Stomach smooth muscle (tissue), 2 donors: ENCODE data around the gene NPPA.

ENCODE experiments used
- H3K27ac ChIP-seq: one replicate; pipeline ENCODE4 v1.7.0; 2013; ENCODE audit warnings: mild to moderate bottlenecking, low read length, inconsistent platforms
- H3K27me3 ChIP-seq, 2 donors: one replicate each; pipeline ENCODE4 v1.7.0; 2013; ENCODE audit warnings: low read length in 2 of 2; ENCODE audit not compliant: insufficient read depth in 2 of 2, control insufficient read depth in 1 of 2
- H3K36me3 ChIP-seq, 2 donors: one replicate each; pipeline ENCODE4 v1.7.0; 2013; ENCODE audit warnings: low read length in 2 of 2; ENCODE audit not compliant: control insufficient read depth in 2 of 2, insufficient read depth in 2 of 2
- H3K4me1 ChIP-seq: one replicate; pipeline ENCODE4 v1.7.0; 2013; ENCODE audit warnings: low read length; ENCODE audit not compliant: control insufficient read depth, insufficient read depth
- H3K4me3 ChIP-seq, 2 donors: one replicate each; pipeline ENCODE4 v1.7.0; 2013; ENCODE audit warnings: low read length in 2 of 2
- H3K9ac ChIP-seq, 2 donors: one replicate each; pipeline ENCODE4 v1.7.0; 2013; ENCODE audit warnings: low read length in 2 of 2, mild to moderate bottlenecking in 1 of 2
- H3K9me3 ChIP-seq, 2 donors: one replicate each; pipeline ENCODE4 v1.7.0; 2013; ENCODE audit warnings: low read length in 2 of 2; ENCODE audit not compliant: control insufficient read depth in 2 of 2
- donor health status: healthy.
- donor health status: Pancreatic carcinoma.

Gene NPPA

DNA sequence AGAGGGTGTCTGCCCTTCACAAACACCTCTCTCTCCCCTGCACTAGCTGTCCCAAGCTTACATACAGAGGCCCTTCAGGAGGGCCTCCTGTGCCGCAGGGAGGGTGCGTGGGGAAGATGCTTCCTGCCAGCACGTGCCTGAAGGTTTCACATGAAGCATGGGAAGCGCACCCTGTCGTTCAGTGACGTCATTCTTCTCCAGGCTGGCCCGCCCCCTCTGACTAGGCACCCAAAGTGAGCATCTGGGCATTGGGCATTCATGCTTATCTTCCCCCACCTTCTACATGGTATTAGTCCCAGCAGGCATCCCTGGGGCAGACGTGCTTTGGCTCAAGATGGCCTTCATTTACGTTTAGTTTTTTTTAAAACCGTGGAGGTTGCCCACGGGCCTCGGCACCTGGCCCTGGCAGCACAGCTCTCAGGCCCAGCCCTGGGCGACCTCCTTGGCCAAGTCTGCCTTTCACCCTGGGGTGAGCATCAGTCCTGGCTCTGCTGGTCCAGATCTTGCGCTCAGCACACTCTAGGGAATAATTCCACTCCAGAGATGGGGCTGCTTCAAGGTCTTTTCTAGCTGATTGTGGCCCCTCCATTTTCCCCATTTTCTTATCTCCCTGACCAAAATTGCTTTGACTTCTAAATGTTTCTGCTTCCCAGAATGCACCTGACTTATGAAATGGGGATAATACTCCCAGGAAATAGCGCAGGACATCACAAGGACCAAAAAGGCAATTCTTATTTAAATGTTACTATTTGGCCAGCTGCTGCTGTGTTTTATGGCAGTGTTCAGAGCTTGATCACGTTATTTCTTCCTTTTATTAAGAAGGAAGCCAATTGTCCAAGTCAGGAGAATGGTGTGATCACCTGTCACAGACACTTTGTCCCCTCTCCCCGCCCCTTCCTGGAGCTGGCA is 6.1 kb downstream of the NPPA start:
- no peaks in the 10 kb centered on the region for H3K4me1 ChIP-seq
- no peak overlapping the region for H3K4me3 ChIP-seq
- H3K27me3 ChIP-seq: no peaks in the 10 kb centered on the region
- no peaks in the 10 kb centered on the region for H3K9me3 ChIP-seq
- no peak overlapping the region for H3K9ac ChIP-seq
- H3K27ac ChIP-seq: no peak overlapping the region
- H3K36me3 ChIP-seq: peaks cover 56 to 66% of the 10 kb centered on the region in 2 donors

DNA sequence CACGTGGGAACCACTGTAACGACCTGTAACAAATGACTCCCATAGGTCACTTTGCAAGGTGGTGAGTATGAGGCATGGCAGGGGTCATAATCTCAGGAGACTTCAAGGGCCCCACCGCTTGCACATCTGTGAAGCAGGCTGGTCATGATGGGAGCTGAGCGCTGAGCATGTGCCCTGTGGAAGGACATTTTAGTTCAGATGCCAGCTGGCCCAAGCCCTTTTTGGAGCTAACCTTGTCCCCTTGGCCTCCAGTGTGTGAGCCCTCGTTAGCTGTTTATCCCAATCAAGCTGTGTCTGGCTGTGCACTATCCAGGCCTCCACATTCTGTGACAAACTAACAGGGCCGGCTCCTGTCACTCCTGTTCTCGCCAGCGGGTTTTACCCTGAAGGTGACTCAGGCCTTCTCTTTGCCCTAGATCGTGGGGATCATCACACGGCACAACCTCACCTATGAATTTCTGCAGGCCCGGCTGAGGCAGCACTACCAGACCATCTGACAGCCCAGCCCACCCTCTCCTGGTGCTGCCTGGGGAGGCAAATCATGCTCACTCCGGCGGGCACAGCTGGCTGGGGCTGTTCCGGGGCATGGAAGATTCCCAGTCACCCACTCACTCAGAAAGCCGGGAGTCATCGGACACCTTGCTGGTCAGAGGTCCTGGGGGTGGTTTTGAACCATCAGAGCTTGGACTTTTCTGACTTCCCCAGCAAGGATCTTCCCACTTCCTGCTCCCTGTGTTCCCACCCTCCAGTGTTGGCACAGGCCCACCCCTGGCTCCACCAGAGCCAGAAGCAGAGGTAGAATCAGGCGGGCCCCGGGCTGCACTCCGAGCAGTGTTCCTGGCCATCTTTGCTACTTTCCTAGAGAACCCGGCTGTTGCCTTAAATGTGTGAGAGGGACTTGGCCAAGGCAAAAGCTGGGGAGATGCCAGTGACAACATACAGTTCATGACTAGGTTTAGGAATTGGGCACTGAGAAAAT is 7.6 kb downstream of the NPPA start:
- Histone ChIP-seq H3K27me3 (no peaks in the 10 kb centered on the region), H3K9ac (no peak overlapping the region), H3K4me1 (no peaks in the 10 kb centered on the region), H3K9me3 (no peaks in the 10 kb centered on the region), H3K36me3 (peaks cover 63 to 75% of the 10 kb centered on the region in 2 donors), H3K4me3 (no peak overlapping the region), H3K27ac (no peak overlapping the region)

DNA sequence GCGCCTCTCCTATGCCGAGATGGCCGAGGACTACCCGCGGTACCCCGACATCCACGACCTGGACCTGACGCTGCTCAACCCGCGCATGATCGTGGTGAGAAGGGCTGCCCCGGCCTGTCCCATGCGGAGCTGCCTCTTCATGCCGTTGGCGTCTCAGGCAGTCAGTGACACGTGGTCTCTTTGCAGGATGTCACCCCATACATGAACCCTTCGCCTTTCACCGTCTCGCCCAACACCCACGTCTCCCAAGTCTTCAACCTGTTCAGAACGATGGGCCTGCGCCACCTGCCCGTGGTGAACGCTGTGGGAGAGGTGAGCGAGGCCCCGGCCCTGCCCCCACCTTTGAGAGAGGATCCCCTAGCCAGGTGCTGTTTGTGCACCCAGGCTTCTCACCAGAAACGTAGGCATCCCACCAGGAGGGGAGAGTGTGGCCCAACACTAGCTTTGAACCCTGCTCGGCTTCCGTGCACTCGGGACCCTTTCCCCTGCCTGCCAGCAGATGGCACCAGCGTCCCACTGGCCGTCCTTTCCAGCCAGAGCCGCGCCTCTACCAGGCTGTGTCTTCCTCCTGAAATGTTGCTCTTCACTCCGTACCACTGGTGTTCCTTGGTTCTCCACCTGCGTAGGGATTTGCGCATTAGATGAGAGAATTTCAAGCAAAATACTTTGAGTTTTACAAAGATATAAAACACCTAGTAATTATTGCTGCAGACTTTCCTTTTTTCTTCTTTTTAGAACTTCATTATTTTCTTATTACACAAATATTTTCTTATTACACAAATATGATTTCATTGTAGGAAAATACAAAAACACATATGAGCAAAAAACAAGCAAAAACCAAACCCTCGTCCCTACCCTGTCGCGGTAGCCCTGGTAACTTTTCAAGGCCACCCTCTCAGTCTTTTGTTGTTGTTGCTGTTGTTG is 9.0 kb downstream of the NPPA start:
- Histone ChIP-seq H3K9ac (no peak overlapping the region), H3K4me1 (no peaks in the 10 kb centered on the region), H3K9me3 (no peaks in the 10 kb centered on the region), H3K4me3 (no peak overlapping the region), H3K27ac (no peak overlapping the region), H3K27me3 (no peaks in the 10 kb centered on the region), H3K36me3 (peaks cover 70 to 79% of the 10 kb centered on the region in 2 donors)

DNA sequence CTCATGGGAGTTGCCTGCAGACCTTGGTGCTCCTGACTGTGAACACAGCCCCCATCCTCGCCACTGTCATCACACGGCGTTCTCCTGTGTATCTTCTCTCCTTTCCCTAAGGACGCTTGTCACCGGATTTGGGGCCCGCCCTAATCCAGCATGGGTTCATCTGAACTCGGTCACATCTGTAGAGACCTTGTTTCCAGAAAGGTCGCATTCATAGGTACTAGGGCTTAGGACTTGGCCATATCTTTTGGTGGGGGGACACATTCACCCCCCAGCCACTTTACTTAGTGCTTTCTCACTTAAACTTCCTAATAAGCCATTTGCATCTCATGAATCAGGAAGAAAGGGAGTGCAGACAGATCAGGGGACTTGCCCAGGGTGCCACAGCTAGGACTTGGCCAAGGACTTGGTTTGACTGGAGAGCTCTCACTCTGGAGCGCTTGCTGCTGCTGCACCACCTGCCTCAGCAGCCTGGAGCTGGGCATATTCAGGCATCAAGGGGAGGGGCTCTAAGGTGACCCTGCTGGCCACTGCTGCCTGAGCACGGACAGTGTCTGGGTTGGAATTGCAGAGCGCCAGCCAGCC is 9.7 kb downstream of the NPPA start:
- Histone ChIP-seq H3K27ac (no peak overlapping the region), H3K4me3 (no peak overlapping the region), H3K9ac (no peak overlapping the region), H3K36me3 (peaks cover 74 to 83% of the 10 kb centered on the region in 2 donors), H3K27me3 (no peaks in the 10 kb centered on the region), H3K9me3 (no peaks in the 10 kb centered on the region), H3K4me1 (no peaks in the 10 kb centered on the region)

DNA sequence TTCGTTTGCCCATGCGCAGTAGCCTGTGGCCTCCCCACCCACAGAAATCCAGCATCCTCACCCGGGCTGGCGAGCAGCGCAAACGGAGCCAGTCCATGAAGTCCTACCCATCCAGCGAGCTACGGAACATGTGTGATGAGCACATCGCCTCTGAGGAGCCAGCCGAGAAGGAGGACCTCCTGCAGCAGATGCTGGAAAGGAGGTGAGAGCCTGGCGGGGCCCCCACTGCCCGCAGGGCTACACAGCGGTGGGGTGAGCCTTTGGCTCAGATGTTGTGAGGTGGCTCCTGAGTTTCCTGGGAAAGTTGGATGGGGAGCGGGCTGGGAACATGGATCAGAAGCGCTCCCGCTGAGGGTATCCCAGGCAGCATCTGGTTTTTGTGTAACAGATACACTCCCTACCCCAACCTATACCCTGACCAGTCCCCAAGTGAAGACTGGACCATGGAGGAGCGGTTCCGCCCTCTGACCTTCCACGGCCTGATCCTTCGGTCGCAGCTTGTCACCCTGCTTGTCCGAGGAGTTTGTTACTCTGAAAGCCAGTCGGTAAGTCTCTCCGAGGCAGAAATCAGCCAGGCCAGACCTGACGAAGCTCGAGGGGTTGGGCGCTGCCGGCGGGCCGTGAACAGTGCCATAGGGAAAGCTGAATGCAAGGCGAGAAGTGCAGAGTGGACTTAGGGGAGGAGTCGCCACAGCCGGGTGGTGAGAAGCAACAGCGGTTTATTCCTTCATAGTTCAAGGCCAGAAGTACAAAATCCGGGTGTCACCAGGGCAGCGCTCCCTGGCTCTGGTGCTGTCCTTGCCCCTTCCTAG is 10.4 kb downstream of the NPPA start:
- H3K36me3 ChIP-seq: peaks cover 76 to 84% of the 10 kb centered on the region in 2 donors
- no peak overlapping the region for H3K4me3 ChIP-seq
- no peaks in the 10 kb centered on the region for H3K27me3 ChIP-seq
- H3K9ac ChIP-seq: no peak overlapping the region
- H3K27ac ChIP-seq: no peak overlapping the region
- H3K9me3 ChIP-seq: no peaks in the 10 kb centered on the region
- H3K4me1 ChIP-seq: no peaks in the 10 kb centered on the region

DNA sequence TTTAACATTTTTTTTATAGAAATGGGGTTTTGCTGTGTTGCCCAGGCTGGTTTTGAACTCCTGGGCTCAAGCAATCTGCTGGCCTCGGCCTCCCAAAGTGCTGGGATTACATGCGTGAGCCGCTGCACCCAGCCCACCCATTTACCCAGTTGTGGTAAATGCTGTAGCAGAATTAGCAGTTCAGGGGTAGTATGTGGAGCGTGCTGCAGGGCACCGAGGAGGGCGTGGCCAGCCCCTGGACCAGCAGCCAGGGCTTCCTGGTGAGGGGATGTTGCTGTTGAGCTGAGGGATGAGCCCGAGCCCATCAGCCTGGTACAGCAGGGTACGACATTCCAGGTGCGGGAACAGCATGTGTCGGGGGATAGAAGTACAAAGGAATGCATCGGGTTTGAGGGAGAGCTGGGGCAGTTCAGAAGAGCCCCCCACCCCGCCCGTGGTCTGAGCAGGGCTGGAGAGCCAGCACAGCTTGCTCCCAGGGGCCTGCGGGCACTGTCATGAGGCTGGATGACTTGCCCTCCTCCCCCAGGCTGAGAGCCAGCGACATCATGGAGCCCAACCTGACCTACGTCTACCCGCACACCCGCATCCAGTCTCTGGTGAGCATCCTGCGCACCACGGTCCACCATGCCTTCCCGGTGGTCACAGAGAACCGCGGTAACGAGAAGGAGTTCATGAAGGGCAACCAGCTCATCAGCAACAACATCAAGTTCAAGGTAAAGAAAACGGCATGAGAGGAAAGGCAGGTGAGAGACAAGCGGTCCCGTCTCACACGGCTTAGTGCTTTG is 11.9 kb downstream of the NPPA start:
- H3K27ac ChIP-seq: no peak overlapping the region
- no peak overlapping the region for H3K9ac ChIP-seq
- H3K27me3 ChIP-seq: no peaks in the 10 kb centered on the region
- H3K9me3 ChIP-seq: no peaks in the 10 kb centered on the region
- no peaks in the 10 kb centered on the region for H3K4me1 ChIP-seq
- no peak overlapping the region for H3K4me3 ChIP-seq
- peaks cover 73 to 77% of the 10 kb centered on the region in 2 donors for H3K36me3 ChIP-seq

DNA sequence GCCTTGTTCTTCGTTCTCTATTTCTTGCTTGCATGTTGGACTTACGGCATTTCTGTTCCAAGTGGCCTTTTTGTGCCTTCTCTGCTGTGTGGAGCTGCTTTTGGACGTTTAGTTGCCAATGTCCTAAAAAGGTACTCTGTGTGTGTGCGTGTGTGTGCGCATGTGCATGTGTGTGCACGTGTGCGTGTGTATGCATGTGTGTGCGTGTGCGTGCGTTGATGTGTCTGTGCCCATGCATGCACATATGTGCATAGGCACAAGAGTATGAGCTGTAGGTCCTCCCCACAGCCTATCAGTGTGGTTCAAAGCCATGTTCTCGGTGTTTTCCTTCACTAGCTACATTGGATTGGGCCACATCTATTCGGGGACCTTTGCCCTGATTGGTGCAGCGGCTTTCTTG is 13.7 kb downstream of the NPPA start:
- H3K9ac ChIP-seq: no peak overlapping the region
- no peak overlapping the region for H3K4me3 ChIP-seq
- H3K36me3 ChIP-seq: peaks cover 70 to 76% of the 10 kb centered on the region in 2 donors

DNA sequence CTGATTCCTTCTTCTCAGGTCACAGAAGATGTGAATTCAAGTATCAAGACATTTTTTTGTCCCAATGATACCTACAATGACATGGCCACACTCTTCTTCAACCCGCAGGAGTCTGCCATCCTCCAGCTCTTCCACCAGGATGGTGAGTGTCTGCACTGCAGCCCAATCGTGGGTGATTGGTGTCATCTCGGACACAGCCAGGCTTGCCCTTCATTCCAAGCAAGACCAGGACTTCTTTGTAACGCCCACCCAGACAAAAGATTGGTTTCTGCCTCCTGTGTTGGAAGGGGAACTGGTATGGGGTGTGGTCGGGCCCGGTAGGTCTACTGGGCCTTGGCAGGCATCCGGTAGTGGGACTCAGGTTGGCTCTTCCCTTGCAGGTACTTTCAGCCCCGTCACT is 14.1 kb downstream of the NPPA start:
- H3K9ac ChIP-seq: no peak overlapping the region
- no peak overlapping the region for H3K27ac ChIP-seq
- H3K9me3 ChIP-seq: no peaks in the 10 kb centered on the region
- no peaks in the 10 kb centered on the region for H3K4me1 ChIP-seq
- H3K36me3 ChIP-seq: peaks cover 73 to 80% of the 10 kb centered on the region in 2 donors
- H3K4me3 ChIP-seq: no peak overlapping the region
- no peaks in the 10 kb centered on the region for H3K27me3 ChIP-seq

More for the DNA sequence above, 13.7 kb downstream of the NPPA start:
- H3K4me1 ChIP-seq: no peaks in the 10 kb centered on the region
- H3K9me3 ChIP-seq: no peaks in the 10 kb centered on the region
- H3K27ac ChIP-seq: no peak overlapping the region
- no peaks in the 10 kb centered on the region for H3K27me3 ChIP-seq
